GM21529 (cell line): ENCODE results near the gene RNU1-2.
A peak's percentile ranks its signal among the peaks of the same experiment; 100 is the strongest.
"Not testable (repeated sequence)": the region's sequence is repeated elsewhere in the genome, so short reads cannot be mapped to it uniquely, and the experiment has no call there.

Experiments used
- ATAC-seq: cut with Tn5 transposase; IDR thresholded peaks from one replicate; pipeline ENCODE4 v1.9.1; 2021; ENCODE audit not compliant: unreplicated experiment

Gene RNU1-2

DNA sequence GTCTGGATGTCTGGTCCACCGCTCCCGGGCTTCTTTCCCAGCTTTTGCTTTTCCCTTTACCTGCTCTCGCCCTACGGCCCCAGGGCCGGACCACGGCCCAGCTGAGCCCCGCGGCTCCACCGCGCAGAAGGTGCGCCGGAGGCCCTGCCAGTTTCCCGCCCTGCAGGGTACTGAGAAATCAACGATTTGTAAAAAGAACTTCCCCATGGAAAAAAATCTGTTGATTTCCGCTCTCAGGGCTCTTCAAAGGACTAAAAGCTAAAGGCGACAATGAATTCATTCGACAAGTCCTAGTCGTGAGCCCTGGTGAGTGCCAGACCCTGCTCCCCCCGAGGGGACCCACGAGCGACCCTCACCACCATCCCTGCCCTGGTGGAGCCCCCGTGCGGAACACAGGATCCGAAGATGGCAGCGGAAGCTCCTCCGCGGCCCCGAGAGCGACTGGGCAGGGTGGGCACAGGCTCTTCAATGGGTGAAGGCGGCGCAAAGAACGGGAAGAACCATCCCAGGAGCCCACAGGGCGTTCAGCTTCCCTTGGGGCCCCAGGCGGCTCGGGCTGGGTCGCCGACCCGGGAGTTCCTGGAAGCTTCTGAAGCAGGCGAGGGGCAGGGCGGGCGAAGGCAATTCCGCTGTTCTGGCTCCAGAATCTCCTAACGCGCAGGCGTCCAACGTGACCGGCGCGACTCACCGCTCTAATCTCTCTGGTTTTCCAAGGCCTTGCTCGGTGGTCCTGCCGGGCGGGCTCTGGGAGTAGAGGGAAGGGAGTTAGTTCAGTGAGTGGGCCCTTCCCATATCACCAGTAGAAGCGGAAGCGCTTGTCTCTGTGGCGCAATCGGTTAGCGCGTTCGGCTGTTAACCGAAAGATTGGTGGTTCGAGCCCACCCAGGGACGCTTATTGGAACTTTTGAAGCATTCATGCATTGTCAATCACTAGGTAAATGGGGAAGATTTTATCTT, 6.6 kb upstream of the RNU1-2 start:
- ATAC-seq, result no peak

DNA sequence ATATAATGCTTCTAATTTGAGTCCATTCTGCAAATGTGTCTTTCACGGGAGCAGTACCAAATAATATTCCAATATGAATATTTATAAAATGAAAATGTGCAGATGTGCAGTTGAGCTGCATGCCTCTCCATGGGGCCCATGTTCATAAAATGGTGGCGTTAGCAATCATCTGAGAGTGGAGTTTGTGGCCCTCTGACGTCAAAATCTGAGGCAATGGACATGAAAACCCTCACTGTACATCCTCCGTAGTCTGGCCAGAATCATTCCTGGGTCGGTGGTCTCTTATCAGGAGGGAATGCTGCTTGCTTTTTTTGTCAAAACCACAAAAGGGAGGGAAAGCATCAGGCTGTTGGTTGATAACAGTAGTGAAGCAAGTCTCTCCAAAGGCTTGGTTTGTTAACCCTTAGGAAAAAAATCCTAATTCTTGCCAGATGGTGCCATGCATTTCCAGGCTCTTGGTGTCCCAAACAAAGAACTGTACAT, 5.2 kb upstream of the RNU1-2 start:
- not testable (repeated sequence) for ATAC-seq

DNA sequence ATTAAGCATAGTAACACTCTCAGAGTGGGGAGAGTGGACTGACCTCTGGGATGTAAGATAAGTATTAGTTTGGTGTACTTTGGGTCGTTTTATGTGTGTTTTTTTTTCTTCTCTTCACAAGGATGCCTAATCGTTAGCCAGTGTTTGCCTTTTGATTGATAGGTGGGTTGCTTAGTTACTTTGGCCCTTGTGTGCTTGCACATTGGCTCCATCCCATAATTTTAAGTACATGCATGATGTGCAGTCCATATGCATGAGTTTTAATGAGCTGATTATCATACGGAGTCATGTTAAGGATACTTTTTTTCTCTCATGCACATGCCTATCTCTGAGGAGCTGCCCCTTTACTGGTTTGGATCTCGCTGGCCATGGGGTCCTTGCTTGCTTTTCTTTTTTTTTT, 4.7 kb upstream of the RNU1-2 start:
- ATAC-seq, result not testable (repeated sequence)

DNA sequence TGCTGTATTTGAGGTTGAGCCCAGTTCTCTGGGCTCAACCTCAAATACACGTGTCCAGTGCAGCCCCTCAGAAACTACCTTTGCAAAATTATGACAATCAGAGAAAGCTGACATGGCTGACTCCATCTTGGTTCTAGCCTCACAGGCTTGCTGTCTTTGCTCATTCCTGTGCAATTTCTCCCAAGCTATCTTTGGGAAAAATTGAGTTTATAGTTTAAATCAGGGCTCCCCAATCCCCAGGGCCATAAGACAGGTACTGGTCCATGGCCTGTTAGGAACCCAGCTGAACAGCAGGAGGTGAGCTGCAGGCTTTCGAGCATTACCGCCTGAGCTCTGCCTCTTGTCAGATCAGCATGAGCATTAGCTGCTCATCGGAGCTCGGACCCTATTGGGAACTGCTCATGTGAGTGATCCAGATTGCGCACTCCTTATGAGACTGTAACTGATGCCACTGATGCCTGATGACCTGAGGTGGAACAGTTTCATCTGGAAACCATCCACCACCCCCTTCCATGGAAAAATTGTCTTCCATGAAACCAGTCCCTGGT, 2.7 kb upstream of the RNU1-2 start:
- not testable (repeated sequence) for ATAC-seq

DNA sequence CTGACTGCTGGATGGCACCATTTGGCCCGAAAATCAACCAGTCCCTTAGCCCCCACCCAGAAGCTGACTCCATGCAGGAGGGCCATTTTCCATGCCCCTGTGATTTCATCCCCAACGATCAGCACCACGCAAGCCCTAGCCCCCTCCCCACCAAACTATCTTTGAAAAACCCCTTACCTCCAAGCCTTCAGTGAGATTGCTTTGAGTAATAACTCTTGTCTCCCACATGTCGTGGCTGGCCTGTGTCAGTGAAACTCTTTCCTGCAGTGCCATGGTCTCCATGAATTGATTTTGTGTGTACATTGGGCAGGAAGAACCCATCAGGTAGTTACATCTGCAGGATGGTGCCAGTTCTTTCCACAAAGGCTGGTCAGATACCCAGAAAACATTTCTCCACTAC, 2.0 kb upstream of the RNU1-2 start:
- ATAC-seq, result not testable (repeated sequence)

DNA sequence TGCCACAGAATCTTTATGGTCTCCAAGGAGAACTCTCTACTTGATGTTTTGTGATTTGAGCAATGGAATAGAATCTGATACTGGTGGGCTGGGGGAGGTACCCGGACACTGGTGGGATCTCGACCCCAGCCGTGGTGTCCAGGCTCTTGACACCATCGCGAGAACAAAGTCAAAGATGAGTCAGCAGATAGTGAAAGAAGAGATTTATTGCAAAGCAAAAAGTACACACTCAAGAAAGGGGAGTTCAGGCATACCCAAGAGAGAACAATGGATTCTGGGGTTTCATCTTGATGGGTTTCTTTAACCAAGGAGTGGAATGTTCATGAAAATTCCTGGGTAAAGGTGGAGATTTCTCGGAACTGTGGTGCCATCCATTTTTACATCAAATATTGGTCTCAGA, 1.4 kb upstream of the RNU1-2 start:
- ATAC-seq, result not testable (repeated sequence)

DNA sequence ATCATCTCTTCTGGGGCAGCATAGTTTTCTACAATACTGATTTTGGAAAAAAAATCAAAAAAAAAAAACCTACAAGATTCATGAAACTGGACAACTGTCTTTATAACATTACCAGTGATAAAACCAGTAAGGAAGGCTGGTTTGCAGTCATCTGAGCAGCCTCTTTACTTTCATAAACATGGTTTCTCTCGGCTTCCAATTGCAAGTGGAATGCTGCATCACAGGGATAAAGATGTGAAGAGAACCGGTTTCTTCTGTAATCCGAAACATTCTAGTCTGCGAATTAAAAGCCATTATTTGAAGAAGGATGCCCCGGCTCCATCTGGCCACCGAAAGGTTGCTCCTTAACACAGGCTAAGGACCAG, 565 bp upstream of the RNU1-2 start:
- ATAC-seq, result not testable (repeated sequence)

DNA sequence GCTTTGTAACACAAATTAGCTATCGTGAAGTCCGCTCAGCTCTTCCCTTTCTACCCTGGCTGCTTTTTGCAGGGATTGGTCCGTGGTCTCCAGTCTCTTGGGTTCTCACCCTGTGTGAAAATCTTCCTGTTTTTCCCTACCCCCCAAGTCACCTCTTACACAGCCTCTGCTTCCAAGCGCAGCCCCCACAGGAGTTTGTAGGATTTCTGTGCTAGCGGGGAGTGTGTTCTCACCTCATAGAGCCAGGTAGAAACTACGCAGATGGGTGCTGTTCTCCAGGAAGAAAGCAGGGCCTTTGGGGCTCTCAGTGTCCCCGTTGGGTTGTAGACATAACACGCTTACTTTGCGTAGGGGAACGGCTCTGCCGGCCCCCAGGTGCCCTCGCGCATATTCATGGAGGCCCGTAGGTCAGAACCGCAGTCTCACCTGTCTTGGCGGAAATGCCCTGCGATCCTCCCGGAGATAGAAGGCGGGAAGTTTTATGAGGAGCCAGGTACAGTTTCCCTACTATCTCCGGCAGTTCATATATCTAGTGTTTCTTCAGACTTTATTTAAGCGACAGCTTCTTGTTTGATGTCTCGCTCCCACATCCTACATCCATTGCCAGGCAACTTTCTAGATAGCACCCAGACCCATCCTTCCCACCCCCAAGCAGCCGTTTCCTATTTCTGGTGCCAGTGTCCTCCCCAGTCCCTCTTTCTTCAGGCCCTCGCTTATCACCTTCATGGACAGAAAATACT, 706 bp downstream of the RNU1-2 start:
- not testable (repeated sequence) for ATAC-seq

DNA sequence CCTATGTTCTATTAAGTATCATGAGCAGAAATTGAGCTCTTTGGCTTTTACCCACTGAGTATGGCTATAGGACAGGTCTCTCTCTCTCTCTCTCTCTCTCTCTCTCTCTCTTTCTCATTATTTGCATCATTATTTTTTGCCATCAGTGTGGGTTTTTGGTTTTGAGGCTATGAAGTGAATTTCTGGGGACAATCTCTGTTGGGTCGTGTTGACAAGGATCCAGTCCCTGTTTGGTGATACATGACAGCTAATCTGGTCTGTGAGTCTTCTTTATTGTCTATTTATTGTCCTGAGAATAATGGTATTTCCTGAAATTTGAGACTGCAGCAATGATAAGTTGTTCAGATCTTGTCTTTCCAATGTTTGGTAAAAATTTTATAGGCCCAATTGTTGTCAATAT, 1.9 kb downstream of the RNU1-2 start:
- ATAC-seq, result not testable (repeated sequence)

DNA sequence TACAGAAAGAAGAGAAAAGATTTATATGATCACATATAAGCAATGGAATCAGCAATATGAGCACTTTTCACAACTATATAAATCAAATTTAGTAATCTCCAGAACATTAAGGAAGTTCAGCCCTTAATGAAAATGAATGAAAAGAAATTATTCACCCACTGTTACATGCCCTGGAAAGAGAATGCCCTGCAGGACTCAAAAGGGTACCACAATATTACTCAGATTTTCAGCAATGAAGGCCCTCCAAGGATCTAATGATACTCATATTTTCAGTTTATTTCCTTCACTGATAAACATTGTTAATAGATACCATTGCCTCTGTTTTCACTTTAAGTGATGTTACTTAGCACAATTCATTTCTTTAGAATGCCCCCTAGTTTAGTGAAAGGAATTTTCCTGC, 2.5 kb downstream of the RNU1-2 start:
- not testable (repeated sequence) for ATAC-seq

DNA sequence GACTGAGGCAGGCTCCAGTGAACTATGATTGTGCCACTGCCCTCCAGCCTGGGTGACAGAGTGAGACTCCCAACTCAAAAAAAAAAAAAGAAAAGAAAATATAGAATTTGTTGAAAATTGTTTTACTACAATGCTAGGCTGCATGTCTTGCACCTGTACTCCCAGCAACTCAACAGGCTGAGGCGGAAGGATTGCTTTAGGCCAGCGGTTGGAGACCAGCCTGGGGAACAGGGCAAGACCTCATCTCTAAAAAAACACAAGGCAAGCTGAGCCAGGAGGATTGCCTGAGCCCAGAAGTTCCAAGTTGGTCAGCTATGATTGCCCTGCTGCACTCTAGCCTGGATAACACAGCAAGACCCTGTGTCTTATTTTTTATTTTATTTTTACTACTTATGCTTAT, 3.2 kb downstream of the RNU1-2 start:
- not testable (repeated sequence) for ATAC-seq

DNA sequence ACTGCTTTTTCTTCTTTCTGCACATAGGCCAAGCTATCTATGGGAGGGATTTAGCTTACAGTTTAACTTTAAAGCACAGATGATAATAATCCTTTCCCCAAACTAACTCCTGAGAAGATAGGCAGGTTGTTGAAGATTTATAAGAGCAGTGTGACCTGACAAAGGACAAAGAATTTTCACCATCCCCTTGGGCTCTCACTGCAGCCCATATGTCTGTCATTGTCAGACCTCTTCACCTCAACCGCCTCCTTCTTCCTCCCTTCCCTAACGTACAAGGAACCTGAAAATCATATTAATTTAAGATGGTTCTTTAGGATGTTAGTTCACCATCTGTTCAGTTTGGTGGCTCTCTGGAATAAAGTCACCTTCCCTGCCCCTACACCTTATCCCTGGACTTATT, 5.0 kb downstream of the RNU1-2 start:
- ATAC-seq, result no peak

DNA sequence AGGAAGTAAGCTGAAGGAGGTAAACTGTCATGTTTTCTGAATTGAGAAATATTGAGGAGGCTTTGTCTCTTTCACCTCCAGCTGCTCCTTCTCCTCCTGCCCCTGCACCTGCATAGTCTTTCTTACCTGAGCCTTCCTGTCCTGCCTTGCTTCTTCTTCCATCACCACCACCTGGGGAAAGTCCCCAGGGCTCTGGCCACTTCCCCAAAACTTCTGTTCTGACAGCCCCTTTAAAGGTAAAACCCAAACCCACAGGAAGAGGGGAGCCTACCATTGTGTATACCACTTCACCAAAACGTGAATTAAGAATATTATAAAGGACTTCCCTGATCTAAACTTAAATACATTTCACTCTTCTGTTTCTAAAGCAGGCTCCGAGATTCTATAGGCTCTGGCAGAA, 5.6 kb downstream of the RNU1-2 start:
- ATAC-seq, result not testable (repeated sequence)

DNA sequence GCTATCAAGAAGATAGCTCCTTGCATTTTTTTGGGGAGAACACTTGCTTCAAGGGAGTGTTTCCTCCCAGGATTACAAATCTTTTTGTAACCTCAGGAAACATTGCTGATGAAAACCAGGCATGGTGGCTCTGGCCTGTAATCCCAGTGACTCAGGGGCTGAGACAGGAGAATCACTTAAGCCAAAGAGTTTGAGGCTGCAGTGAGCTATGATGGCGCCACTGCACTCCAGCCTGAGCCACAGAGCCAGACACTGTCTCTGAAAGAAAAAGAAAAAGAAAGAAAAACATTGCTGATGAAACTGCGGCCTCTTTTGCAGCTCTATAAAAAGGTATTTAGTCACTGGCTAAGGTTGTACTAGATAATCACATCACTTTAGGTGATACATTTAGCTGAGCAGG, 7.3 kb downstream of the RNU1-2 start:
- no peak for ATAC-seq

DNA sequence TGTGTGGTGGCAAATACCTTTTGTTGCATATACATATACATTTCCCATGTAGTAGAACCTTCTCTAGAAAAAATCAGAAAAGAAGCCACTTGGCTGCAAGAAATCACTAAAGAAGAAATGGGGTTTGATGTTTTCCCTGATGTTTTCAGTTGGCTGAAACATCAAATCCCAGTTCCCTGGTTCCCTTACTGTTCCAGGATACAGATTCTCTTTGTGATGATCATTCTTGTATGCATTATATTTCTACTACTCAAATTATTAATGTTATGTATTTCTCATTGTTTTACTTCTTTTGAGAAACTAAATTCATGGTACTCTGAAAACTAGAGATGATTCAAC, 7.6 kb downstream of the RNU1-2 start:
- ATAC-seq, result no peak

DNA sequence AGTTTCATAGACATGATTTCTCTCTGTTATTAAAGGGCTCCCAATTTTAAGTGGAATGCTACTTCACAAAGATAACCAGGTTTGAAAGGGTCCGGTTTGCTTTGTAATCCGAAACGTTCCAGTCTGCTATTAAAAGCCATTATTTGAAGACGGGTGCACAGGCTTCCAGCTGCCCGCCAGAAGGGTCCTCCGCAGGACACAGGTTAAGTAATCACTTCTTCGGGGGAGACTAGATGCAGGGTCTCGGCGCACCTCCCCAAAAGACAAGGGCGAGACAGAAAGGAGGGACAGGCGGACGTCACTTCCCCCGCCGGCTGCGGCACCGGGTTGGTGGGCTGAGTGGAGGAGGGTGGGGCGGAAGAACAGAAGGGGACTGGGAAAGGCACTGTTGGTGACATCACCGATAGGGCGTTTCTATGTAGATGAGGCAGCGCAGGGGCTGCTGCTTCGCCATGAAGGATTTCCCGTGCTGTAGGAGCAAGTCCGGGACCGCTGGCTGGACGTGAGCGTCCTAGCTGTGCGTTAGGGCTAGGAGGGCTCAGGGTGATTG, 8.9 kb downstream of the RNU1-2 start:
- ATAC-seq, result peak; percentile 88

DNA sequence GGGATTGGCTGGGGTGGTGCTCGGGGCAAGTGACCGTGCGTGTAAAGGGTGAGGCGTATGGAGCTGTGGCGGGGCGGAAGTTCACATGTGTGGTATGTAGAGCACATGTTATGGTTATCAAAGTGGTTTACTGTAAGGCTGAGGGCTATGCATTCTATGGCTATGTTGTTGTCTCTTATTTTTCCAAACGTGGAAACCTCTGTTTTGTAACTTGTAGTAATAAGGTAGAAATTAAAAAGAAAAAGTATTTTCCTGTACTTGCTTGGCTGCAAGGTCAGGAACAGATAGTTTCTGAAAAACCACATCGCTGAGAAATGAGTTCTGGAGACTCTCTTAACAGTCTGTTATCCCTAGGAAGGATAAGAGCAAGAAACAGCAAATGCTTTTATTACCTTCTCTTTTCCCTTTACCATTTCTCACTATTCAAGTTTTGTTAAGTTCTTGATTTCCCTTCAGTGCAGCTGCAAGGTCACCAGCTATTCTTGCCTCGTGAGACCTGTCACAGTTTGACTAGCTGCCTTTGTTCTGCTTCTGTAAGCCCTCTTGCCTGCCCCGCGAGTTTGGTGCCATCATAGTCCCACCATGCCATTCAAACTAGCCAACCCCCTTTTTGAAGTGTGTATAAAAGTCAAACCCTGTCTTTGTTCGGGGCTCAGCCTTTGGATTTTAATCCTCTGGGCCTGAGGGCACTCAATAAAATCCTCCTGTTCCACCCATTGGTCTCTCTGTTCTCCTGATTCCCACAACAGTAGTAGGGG, 9.5 kb downstream of the RNU1-2 start:
- ATAC-seq, result peak; percentile 78

DNA sequence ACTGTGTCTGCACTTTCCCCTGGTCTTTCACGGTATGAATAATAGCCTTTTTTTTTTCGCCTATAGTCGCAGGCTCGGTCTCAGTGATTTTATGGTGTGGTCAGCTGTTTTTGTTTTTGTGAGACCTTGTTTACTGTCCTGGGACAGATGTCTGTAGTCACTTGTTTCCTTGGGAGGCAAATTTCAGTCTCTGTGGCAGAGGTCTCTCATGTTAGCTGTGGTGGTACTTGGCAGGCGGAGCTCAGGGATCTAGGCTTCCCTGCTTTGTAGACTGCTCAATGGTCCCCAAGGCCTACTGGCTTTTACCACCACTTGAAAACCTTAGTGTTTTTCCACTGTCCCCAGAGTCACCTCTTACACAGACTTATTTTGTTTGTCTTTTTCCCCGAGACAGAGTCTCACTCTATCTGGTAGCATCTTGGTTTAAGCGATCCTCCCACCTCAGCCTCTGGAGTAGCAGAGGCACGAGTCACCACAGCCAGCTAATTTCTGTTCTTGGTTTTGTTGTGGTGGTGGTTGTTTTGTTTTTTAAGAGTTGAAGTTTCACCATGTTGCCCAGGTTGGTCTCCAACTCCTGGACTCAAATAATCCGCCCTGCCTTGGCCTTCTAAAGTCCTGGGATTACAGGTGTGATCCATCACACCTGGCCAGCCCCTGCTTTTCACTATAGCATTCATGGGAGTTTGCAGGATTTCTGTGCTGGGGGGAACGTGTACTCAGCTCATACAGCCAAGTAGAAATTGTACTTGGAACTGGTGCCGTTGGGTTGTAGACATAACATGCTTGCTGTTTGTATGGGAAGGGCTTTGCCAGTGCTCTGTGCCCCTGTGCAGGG, 10.3 kb downstream of the RNU1-2 start:
- no peak for ATAC-seq

DNA sequence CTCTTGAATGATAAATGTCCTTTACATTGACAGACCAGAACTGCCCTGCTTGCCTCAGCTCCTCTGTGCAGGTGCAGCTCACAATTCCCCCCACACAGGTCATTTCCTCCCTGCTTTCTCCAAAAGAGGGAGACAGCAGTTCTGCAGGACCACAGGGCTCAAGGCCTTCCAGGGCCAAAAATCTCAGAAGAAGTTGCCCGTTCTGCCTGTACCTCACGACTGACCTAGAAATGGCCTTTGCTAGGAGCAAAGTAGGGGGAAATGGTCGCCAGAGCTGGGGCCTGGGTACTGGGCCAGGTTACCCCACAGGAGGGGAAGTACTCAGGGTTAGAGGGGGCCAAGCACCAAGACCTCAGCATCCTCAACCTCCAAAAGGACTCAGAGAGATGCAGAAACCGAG, 11.1 kb downstream of the RNU1-2 start:
- ATAC-seq, result no peak
